Epithelial cell of proximal tubule (primary cell): ENCODE results near the gene NAGS. TPM values are rescaled to one million over a fixed set of nuclear protein-coding genes. Genes with fewer than 3 reads are reported as not detected.

ENCODE experiments used
- DNase-seq: peaks from one replicate; pipeline ENCODE4 v3.0.0-alpha.2; 2011; ENCODE audit warnings: low read depth
- H3K4me3 ChIP-seq: 2 replicates; pipeline ENCODE4 v1.5.1; 2011; ENCODE audit warnings: low read depth, mild to moderate bottlenecking, low read length
- total RNA-seq: library from RNA; depleted of rRNA; stranded (reverse); fragments of >200 nt; gene quantifications from 2 replicates; pipeline ENCODE4 v1.2.3, GENCODE V29; 2015
- TF ChIP-seq, protein P1 (sequence below): conservative IDR thresholded peaks from 2 replicates; pipeline ENCODE4 v1.5.1; 2012; ENCODE audit warnings: low read depth, mild to moderate bottlenecking, low read length

The NAGS gene
- total RNA-seq, 1 donor from 2014 or later, result 14.1 TPM

DNA sequence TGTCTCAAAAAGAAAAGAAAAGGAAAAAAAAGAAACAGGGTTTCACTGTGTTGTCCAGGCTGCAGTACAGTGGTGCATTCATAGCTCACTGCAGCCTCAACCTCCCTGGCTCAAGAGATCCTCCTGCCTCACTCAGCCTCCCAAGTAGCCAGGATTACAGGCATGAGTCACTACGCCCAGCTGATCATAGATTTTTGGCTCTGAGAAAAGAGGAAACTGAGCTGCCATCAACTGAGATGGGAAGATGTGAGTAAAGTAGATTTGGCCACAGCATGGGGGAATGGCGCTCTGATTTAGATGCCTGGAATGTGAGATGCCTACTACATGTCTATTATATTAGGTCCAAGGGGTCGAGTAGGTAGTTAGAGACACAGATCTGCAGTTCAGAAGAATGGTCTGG lies 5.9 kb upstream of the NAGS start:
- DNase-seq, result no peak
- no peak overlapping the region for H3K4me3 ChIP-seq
- TF ChIP-seq, protein P1, sequence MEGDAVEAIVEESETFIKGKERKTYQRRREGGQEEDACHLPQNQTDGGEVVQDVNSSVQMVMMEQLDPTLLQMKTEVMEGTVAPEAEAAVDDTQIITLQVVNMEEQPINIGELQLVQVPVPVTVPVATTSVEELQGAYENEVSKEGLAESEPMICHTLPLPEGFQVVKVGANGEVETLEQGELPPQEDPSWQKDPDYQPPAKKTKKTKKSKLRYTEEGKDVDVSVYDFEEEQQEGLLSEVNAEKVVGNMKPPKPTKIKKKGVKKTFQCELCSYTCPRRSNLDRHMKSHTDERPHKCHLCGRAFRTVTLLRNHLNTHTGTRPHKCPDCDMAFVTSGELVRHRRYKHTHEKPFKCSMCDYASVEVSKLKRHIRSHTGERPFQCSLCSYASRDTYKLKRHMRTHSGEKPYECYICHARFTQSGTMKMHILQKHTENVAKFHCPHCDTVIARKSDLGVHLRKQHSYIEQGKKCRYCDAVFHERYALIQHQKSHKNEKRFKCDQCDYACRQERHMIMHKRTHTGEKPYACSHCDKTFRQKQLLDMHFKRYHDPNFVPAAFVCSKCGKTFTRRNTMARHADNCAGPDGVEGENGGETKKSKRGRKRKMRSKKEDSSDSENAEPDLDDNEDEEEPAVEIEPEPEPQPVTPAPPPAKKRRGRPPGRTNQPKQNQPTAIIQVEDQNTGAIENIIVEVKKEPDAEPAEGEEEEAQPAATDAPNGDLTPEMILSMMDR, result no peak

DNA sequence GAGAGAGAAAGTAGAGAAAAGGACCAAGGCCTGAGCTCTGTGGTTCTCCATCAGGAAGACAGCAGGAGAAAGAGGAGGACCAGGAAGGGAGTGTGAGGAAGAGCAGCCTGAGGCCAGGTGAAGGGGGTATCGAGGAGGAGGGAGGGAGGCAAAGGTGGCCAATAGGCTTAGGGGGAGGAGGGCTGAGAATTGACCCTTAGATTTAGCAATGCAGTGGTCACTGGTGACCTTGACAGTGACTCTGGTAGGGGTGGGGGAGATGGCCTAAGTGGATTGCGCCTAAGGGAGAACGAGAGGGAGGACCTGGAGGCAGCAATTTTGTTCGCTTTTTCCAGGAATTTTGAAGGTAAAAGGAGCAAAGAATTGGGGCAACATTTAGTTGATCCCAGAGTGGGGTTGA lies 5.4 kb upstream of the NAGS start:
- TF ChIP-seq, protein P1, result no peak
- no peak for DNase-seq
- H3K4me3 ChIP-seq, result no peak overlapping the region

DNA sequence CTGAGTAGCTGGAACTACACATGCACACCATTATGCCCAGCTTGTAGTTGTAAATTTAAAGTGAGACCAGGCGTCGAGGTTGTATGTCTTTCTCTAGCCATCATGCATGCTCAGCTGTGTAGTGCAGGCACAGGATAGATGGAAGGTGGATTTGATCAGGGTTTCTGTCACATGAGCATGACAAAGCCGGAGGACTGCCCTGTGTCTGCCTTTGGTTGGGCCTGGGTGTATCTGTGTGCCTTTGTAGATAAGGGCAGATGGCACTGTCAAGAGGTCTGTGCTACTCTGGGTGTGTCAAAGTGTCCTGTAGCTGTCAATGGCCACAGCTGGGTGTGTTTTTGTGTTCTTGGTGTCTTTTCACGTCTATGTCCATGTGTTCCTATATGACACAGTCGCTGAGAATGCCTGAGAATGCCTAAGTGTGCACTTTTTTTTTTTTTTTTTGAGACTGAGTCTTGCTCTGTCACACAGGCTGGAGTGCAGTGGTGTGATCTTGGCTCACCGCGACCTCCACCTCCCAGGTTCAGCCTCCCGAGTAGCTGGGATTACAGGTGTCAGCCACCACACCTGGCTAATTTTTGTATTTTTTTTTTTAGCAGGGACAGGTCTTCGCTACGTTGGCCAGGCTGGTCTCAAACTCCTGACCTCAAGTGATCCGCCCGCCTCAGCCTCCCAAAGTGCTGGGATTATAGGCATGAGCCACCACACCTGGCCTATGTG lies 4.1 kb upstream of the NAGS start:
- DNase-seq, result no peak
- TF ChIP-seq, protein P1, result no peak
- no peak overlapping the region for H3K4me3 ChIP-seq

DNA sequence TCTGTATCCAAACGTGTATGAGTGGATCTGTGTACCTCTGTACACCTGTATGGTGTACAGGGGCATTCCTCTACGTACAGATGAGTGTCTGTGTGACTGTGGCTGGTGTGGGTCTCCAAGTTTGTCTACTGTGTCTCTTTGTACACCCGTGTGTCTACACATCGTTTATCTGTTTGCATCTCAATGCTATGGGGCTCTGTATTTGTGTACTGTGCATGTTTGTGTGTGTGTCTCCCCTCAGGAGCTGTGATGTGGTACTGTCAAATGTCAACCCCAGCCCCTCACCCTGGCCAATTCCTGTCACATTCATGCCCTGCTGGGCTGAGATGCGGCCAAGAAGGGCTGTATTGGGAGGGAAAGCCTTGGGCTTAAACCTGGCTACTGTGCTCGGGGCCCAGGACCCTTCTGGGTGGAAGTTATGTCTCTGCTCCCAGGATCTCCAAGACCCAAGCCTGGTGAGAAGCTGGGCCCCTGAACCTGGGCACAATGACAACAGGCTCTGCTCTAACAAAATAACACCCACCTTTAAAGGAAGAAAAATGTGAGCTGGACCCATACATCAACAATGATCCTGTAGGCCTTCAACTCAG lies 3.5 kb upstream of the NAGS start:
- DNase-seq, result no peak
- TF ChIP-seq, protein P1, result no peak

DNA sequence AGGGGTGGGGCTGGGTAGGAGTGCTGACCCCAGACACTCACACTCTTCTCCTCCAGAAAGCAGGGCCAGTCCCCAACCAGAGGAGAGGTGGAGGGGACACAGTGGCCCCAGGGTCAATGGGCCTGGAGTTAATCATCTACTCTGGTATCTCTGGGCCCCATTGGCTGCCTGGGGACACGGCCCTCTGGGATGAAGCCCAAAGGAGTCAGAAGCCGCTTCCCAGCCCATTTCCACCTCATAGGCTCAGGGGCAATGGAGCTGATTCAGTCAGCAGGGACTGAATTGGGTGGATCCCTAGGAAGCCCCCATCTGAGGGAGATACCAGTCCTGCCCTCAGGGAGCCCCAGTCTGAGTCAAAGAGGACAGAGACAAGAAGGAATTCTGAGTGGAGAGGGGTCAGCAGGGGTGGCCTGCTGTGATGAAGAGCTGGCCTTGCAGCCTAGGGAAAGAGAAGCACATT lies 2.9 kb upstream of the NAGS start:
- DNase-seq, result no peak
- TF ChIP-seq, protein P1, result no peak

More for the DNA sequence above, 3.5 kb upstream of the NAGS start:
- H3K4me3 ChIP-seq, result no peak overlapping the region

DNA sequence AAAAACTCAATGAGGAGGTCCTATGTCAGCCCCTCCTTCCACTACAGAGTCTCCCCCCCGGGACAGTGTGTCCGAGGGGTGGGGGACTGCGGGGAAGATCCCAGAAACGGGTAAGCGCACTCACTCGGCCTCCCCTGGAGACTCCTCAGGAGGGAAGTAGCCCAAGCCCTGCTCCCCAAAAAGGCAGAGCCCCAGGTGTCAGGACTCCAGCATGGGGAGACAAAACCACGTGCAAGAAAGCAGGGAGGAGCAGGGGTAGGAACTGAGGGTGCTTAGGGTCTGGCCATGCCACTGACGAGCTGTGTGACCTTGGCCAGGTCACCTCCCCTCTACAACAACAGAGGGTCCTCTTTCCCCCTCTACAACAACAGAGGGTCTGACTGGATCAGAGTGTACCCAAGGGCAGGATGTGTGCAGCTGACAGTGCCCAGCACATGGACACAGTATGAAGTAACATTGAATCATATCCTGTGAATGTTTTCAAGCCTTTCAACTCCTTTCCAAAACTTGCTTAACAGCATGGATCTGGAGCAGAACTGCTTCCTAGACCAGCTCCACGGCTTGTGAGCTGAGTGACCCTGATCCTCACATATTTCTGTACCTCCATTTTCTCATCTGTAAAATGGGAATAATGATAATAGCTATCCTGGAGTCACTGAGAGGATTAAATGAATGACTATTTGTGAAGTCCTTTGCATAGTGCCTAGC lies 2.1 kb upstream of the NAGS start:
- no peak overlapping the region for H3K4me3 ChIP-seq
- TF ChIP-seq, protein P1, result no peak
- DNase-seq, result peak; percentile 47

More for the DNA sequence above, 2.9 kb upstream of the NAGS start:
- no peak overlapping the region for H3K4me3 ChIP-seq
